HG03039 (cell line): ENCODE measurements around the gene SPINK8.
"Not testable (repeated sequence)": the region's sequence is repeated elsewhere in the genome, so short reads cannot be mapped to it uniquely, and the experiment has no call there.

Experiments used
- ATAC-seq: cut with Tn5 transposase; IDR thresholded peaks from one replicate; pipeline ENCODE4 v1.9.1; 2021; ENCODE audit warnings: mild to moderate bottlenecking, moderate library complexity; ENCODE audit not compliant: unreplicated experiment

Gene SPINK8

DNA sequence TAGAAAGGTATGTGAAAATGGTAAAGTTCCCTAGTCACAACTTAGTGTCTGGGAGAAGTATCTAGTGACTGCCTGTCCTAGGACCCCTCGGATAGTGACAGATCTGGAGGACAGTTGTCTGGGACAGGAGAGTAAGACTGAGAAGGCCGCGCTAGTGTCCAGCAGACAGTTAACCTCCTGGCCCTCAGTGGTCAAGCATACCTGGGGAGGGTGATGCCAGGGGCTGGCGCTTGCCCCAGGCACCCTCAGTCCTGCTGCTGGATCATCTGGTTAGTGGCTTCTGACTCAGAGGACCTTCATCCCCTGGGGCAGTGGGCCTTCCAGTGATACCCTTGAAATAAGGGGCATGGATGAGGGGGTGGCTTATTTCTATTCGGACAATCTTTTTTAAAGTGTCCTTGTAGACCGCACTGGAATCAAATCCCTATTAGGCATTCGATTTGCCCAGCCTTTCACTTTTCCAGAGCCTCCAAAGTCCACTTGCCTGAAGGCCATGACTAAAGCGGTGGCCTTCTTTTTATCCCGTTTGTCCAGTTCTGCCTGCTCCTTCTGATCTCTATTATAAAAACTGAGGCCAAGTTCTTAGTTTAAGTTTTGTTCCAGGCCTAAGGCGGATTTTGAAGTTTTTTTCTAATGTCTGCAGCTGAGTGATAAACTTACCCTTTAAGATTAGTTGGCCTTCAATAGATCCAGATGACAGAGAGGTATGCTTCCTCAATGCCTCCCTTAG is 1.6 kb downstream of the SPINK8 start:
- not testable (repeated sequence) for ATAC-seq

DNA sequence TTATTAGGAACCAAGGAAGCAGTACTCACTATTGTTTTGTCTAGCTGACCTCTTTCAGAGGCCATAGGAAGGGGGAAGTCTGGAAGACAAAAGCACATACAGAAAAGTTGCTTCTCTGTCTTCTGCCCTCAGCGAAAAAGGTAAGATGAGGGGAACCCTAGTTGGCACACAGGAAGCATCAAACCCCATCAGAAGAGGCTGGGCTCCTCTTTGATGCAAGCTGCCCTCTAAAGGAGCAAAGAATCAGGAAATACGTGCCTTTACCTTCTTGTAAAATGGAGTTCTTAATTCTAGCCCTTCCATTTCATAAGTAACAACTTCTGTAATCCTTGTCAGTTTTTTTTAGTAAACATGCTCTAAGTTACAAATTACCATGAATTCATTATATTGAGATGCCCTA is 12.5 kb downstream of the SPINK8 start:
- ATAC-seq: no peak

DNA sequence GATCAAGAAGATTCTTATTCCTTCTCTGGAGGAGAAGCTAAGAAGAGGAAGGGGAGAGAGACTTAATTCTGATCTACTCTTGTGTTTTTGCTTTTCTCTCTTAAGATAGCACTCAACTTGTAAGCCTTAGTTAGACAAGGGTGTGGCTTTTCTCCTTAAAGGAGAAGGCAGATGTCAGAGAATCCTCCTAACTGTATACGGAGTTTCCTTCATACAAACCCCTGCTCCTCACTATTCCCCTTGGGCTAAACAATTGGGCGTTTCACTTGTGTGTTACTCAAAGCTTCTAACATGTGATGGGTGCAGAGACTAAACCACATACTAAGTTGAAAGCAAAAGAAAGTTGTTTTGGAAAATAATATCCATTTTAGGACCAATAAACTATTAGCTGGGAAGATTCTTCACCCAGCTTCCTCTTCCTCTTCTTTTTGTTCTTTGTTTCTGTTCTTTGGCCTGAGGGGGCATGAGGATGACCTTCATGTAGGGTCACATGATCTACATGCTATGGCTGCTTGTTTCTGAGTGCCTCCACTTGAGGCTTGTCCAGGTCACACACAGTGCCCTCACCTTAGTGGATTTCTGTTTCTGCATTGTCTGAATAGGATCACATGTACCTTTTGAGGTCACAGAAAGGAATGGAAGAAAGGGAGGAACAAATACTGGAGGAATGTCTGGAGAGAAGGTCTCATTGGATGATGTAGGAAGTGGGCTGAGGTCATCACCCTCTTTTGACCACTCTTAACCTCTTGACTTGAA is 14.6 kb downstream of the SPINK8 start:
- no peak for ATAC-seq

DNA sequence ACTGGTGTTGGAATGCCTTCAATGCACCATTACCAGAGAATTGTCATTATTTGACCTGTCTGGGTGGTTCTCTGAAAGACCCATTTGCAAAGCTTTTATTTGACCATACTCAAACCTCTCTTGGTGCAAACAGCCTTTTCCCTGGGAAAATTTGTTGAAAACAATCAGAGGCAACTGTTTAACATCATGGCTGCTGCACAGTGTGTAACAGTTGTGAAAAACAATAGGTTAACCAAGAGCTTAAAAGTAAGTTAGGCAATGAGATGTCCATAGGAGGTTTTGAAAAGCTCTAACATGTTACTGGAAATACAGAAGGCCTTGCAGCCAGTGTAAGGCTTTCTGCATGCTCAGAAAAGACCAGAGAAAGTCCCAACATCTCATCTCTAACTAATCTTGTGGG is 18.9 kb downstream of the SPINK8 start:
- no peak for ATAC-seq

DNA sequence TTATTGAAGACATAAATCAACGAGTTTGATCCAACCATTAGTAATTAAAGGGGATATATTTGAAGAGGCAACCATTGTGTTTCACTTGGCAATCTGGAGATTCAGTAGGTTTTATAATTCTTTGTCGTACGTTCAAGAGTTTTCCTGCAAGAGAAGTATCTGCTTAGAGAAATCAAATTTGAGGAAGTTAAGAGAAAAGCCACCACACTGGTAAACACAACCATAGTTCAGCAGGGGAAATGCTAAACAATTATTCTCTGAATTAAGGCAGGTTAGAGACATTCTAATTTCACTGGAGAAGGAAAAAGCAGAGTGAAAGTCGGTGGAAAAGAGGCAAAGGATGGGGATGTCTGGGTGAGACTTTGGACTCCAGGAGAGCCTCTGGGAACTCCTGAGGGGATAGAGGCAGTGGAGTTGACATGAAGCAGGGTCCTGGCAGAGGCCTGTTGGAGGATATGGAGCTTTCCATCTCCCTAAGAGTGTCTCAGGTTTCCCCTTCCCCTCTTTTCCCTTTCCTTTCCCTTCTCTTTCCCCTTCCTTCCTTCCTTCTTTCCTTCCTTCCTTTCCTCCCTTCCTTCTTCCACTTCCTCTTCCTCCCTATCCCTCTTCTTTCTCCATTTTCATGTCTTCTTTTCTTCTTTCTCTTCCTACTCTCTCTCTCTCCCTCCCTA is 26.5 kb downstream of the SPINK8 start:
- ATAC-seq: no peak

DNA sequence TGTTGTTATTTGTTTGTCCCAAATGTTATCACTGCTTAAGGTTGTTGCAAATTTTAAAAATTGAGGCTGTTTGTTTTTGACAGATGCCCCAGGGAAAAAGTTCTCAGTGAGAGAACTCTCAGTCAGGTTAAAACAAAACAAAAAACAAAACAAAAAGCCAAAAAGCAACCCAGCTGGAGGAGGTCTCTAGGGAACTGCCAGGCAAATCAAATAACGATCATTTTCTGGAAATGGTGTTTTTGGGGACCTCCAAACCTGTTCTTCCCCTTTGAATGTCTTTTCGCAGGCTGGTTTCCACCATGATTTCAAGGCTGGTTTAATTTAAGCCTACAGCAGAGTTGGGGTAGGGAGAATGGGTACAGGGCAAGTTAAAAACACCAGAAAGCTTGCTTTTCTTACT is 27.2 kb downstream of the SPINK8 start:
- no peak for ATAC-seq

DNA sequence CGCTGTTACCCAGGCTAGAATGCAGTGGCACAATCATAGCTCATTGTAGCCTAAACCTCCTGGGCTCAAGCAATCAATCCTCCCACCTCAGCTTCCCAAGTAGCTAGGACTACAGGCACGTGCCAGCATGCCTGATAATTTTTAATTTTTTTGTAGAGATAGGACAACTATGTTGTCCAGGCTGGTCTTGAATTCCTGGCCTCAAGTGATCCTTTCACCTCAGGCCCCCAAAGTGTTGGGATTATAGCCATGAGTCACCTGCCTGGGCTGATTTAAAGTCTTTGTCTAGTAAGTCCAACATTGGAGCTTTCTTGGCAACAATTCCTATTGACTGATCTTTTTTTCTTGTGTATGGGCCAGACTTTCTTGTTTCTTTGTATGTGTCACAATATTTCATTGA is 28.1 kb downstream of the SPINK8 start:
- no peak for ATAC-seq

- ATAC-seq: no peak
Measured at GRCh38 chr3:48303021-48303420, 30.4 kb downstream of the SPINK8 start.

DNA sequence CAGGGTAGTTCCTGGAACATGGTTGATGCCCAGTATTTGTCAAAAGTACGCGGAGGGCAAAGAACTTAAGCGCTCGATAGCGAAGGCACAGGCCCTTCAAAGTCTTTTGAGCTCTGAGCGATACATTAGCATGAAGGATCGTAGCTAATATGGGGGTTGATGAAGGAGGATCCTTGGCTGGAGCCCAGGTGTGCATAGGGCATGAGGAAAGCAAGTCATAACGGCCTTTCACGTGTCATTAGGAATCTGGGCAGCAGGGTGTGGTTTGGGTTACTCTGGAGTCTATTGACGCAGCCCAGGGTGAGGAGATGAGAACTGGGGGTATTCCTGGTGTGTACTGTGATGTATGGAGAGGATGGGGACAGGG is 31.7 kb downstream of the SPINK8 start:
- ATAC-seq: no peak

GRCh38 chr3:48301020-48301799 is 32.3 kb downstream of the SPINK8 start, which contains the start of gene NME6:
NME6 (minus strand) TSS chr3:48301367.
- ATAC-seq: peak; percentile 71

- ATAC-seq: no peak
Measured at GRCh38 chr3:48299746-48300712, 33.4 kb downstream of the SPINK8 start.

DNA sequence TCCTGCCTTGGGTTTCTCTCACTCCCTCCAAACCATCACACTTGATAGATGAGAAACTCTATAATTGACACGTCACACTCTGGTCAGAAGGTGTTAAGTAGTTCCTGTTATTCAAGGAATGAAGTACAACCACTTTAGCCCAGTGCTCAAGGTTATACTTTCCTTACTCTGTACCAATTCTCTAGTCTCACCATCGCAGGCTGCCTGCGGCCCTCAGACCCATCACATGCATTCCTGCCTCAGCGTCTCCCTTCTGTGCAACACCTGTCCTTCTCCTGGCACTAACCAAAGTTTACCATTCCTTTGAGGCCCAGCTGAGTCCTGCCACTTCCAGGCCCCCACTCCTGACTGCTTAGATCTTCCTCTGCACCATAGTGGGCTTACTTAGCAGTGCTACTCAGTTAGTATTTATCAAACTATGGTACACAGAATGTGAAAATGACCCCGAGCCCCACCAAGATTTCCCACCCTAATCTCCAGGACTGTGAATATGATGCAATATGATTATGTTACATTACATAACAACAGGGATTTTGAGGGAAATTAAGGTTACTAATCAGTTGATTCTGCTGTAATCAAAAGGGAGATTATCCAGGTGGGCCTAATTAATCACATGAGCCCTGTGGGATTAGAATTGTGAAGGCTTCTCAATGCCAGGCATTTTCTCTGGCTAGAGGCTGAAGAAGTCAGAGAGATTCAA is 36.2 kb downstream of the SPINK8 start:
- no peak for ATAC-seq

- ATAC-seq: no peak
Measured at GRCh38 chr3:48296699-48297098, 36.8 kb downstream of the SPINK8 start.

DNA sequence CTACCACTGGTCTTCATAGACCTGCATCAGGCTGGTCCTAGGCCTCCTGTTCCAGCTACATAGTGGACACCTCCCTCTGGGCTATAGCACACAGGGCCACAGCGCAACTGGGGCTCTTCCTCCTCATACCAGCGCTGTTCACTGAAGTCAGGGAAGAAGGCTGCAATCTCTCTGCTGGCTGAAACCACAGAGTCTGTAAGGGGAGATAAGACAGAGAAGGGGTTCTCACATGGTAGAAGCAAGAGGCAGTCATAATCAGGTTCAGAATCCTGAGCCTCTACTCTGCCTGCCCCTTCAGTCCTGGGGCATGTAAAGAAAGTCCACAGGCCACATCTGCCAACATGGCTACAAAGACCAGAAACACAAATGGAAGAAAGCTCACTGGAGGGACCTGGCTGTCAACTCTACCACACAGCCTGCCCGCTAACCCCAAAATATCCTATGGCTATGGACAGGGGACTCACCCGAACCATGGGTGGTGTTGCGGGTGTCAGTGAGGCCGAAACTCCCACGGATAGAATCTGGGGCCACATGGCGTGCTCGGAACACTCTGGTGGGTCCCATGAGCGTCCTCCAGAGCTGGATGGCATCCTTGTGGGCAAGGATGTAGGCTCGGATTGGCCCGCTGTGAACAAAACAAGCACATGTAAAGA is 38.7 kb downstream of the SPINK8 start:
- no peak for ATAC-seq

GRCh38 chr3:48289659-48290058 is 43.8 kb downstream of the SPINK8 start:
- ATAC-seq: no peak

- ATAC-seq: no peak
Measured at GRCh38 chr3:48287034-48287433, 46.4 kb downstream of the SPINK8 start.

DNA sequence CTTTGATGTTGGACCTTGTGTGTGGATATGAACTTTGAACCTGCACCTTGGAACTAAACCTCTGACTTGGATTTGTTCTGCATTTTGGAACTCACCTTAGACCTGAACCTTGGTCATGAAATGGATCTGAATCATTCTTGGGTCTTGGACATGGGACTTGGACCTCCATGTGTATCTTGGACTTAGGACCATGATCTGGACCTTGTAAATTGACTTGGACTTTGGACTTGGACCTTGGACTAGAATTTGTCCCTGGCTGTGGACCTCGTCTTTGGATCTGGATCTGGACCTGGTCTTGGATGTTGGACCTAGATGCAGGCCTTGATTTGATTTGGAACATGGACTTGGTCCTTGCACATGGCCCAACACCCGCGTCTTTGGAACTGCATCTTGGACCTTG is 47.2 kb downstream of the SPINK8 start:
- no peak for ATAC-seq

- ATAC-seq: no peak
Measured at GRCh38 chr3:48285675-48286074, 47.8 kb downstream of the SPINK8 start.

DNA sequence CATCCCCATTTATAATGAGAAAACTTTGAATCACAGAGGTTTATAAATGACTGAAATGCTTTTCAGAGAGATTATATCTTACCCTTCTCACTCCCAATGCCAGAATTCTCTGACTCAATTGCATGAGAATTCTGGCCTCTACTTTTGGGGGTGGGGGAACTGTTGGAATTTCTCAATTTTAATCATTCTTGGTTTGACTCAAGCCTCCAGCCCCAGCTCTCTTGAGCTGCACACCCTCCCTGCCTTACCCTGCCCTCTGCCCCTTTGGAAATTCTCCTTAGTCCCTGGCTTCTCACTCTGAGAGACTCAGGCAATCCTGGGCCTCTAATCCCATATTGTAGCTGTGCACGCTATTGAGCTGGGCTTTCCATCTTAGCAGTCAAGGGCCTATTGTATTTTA is 48.3 kb downstream of the SPINK8 start:
- no peak for ATAC-seq
